ENCODE results near the gene MFSD12. TPM values are rescaled to one million over a fixed set of nuclear protein-coding genes. Genes with fewer than 3 reads are reported as not detected.

The MFSD12 gene
- total RNA-seq, 1 experiment from 2014 or later, result 48.2 TPM

DNA sequence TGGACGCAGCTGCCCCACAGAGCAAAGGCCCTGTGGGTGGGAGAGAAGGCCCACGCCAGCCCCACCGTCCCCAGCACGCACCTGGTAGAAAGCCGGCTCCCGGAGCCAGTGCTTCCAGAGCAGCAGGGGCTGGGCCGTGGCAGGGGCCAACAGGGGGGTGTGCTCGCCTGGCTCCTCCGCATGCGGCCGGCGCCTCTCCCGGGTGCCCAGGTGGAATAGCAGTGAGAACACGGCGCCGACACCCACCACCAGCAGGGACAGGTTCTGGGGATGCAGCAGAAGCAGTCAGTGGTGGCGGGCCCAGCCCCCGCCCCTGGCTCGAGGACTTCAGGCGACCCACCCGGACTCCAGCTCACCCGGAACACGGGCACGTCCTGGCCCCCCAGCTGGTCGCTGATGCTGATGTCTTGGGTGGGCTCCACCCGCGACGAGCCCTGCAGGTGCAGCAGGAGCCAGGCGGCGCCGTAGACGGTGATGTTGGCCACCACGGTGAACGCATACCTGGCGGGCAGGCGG is 9.6 kb downstream of the MFSD12 start:
- ChIA-PET CTCF (interaction anchor here (0.6 kb wide), 1 partner anchor 613 kb away, joined by 4 read pairs; no protein-coding TSS in a partner anchor), POLR2A (ENCODE audit: low non-redundant PET) (no interaction called here)
- no TSS peak for BruUV-seq (replicated peaks)
- Histone ChIP-seq H3K9me3 (ENCODE audit: low read depth, low read length, poor library complexity, severe bottlenecking) (no peaks in the 10 kb centered on the region), H3K4me3 (ENCODE audit: low read depth, low read length, poor library complexity, severe bottlenecking) (no peak overlapping the region), H3K27me3 (replicated peaks; ENCODE audit: insufficient read depth, low read depth, low read length, poor library complexity) (no peaks in the 10 kb centered on the region), H3K27ac (ENCODE audit: low read depth, low read length, poor library complexity, severe bottlenecking) (no peak overlapping the region), H3K36me3 (ENCODE audit: insufficient read depth, low read length, poor library complexity, severe bottlenecking) (peaks cover 14% of the 10 kb centered on the region), H3K4me1 (ENCODE audit: insufficient read depth, low read length, poor library complexity, severe bottlenecking) (no peaks in the 10 kb centered on the region)
- no peak for DNase-seq (ENCODE audit: low spot score)
- intact Hi-C loops (cut with micrococcal nuclease; ENCODE audit: unreplicated experiment), result loop anchor here (10.0 kb wide), 1 partner anchor 157 kb away; the partner anchor contains the start of genes PIP5K1C and TJP3
- TF ChIP-seq EZH2 (IDR thresholded peaks at IDR 0.05; ENCODE audit: borderline replicate concordance, low read depth, low read length, poor library complexity, severe bottlenecking), result no peak
- TF ChIP-seq, protein P1, sequence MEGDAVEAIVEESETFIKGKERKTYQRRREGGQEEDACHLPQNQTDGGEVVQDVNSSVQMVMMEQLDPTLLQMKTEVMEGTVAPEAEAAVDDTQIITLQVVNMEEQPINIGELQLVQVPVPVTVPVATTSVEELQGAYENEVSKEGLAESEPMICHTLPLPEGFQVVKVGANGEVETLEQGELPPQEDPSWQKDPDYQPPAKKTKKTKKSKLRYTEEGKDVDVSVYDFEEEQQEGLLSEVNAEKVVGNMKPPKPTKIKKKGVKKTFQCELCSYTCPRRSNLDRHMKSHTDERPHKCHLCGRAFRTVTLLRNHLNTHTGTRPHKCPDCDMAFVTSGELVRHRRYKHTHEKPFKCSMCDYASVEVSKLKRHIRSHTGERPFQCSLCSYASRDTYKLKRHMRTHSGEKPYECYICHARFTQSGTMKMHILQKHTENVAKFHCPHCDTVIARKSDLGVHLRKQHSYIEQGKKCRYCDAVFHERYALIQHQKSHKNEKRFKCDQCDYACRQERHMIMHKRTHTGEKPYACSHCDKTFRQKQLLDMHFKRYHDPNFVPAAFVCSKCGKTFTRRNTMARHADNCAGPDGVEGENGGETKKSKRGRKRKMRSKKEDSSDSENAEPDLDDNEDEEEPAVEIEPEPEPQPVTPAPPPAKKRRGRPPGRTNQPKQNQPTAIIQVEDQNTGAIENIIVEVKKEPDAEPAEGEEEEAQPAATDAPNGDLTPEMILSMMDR (conservative IDR thresholded peaks at IDR 0.05; ENCODE audit: low read depth, low read length), result no peak

DNA sequence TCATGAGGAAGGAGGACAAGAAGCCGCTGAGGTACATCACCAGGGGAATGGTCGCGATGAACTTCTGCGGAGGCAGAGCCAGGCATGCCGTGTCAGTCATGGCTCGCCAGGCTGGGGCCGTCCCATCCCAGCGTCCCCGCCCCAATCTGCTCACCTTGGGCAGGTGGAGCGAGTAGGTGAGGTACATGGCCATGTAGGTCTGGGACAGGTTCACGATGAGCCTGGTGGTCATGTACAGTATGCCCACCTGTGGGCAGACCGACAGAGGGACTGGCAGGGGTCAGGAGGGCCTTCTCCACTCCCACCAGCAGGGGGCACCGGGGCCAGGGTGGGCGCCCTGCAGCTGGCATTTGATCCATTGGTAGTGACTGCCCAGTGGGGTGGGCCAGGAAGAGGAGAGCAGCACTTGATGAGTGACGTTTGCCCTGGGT is 10.1 kb downstream of the MFSD12 start:
- peak; percentile 44 for DNase-seq (ENCODE audit: low spot score)
- TF ChIP-seq, protein P1 (conservative IDR thresholded peaks at IDR 0.05; ENCODE audit: low read depth, low read length), result peak; percentile 67
- TF ChIP-seq EZH2 (IDR thresholded peaks at IDR 0.05; ENCODE audit: borderline replicate concordance, low read depth, low read length, poor library complexity, severe bottlenecking), result no peak
- Histone ChIP-seq H3K4me3 (ENCODE audit: low read depth, low read length, poor library complexity, severe bottlenecking) (no peak overlapping the region), H3K27me3 (replicated peaks; ENCODE audit: insufficient read depth, low read depth, low read length, poor library complexity) (no peaks in the 10 kb centered on the region), H3K27ac (ENCODE audit: low read depth, low read length, poor library complexity, severe bottlenecking) (no peak overlapping the region), H3K9me3 (ENCODE audit: low read depth, low read length, poor library complexity, severe bottlenecking) (no peaks in the 10 kb centered on the region), H3K4me1 (ENCODE audit: insufficient read depth, low read length, poor library complexity, severe bottlenecking) (no peaks in the 10 kb centered on the region), H3K36me3 (ENCODE audit: insufficient read depth, low read length, poor library complexity, severe bottlenecking) (peaks cover 14% of the 10 kb centered on the region)
- CTCF ChIA-PET, result interaction anchor here (0.6 kb wide), 2 partner anchors 343 to 612 kb away, joined by 4 to 5 read pairs; no protein-coding TSS in a partner anchor
- intact Hi-C loops (cut with micrococcal nuclease; ENCODE audit: unreplicated experiment), result loop anchor here (10.0 kb wide), 1 partner anchor 157 kb away; the partner anchor contains the start of genes PIP5K1C and TJP3
- POLR2A ChIA-PET (ENCODE audit: low non-redundant PET), result no interaction called here
- no TSS peak for BruUV-seq (replicated peaks)

DNA sequence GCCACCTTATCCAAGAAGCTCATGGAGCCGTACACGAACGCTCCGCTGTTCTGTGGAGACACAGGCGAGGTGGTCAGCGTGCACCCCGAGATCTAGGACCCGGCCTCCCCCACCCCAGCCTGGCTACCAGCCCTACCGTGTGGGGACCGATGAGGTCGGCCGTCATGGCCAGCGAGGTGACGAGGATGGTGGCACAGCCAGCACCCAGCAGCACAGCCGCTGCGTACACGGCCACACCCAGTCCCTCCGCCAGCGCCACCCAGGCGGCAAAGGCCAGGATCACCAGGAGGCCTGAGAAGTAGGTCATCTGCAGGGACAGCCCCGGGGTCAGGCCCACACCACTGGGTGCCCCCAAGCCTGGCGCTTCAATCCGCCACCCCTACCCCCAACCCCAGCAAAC is 11.3 kb downstream of the MFSD12 start:
- TF ChIP-seq, protein P1 (conservative IDR thresholded peaks at IDR 0.05; ENCODE audit: low read depth, low read length), result no peak
- no peak for TF ChIP-seq EZH2 (IDR thresholded peaks at IDR 0.05; ENCODE audit: borderline replicate concordance, low read depth, low read length, poor library complexity, severe bottlenecking)

More for the DNA sequence above, 11.3 kb downstream of the MFSD12 start:
- no peaks in the 10 kb centered on the region for H3K27me3 ChIP-seq (replicated peaks; ENCODE audit: insufficient read depth, low read depth, low read length, poor library complexity)
- intact Hi-C loops (cut with micrococcal nuclease; ENCODE audit: unreplicated experiment), result loop anchor here (10.0 kb wide), 1 partner anchor 159 kb away; the partner anchor contains the start of genes PIP5K1C and TJP3
- peaks cover 14% of the 10 kb centered on the region for H3K36me3 ChIP-seq (ENCODE audit: insufficient read depth, low read length, poor library complexity, severe bottlenecking)
- no peak overlapping the region for H3K4me3 ChIP-seq (ENCODE audit: low read depth, low read length, poor library complexity, severe bottlenecking)
- DNase-seq (ENCODE audit: low spot score), result no peak
- BruUV-seq (replicated peaks), result no TSS peak
- ChIA-PET POLR2A (ENCODE audit: low non-redundant PET) (interaction anchor here (0.5 kb wide), 1 partner anchor 108 kb away, joined by 6 read pairs; no protein-coding TSS in a partner anchor), CTCF (interaction anchor here (0.8 kb wide), 1 partner anchor 61 kb away, joined by 3 read pairs; no protein-coding TSS in a partner anchor)
- H3K9me3 ChIP-seq (ENCODE audit: low read depth, low read length, poor library complexity, severe bottlenecking), result no peaks in the 10 kb centered on the region
- no peaks in the 10 kb centered on the region for H3K4me1 ChIP-seq (ENCODE audit: insufficient read depth, low read length, poor library complexity, severe bottlenecking)
- no peak overlapping the region for H3K27ac ChIP-seq (ENCODE audit: low read depth, low read length, poor library complexity, severe bottlenecking)

Data from A673 (cell line).